Body of pancreas (tissue), 4 donors: ENCODE data around the gene SLC24A3. TPM values are rescaled to one million over a fixed set of nuclear protein-coding genes. Genes with fewer than 3 reads are reported as not detected.

Source experiments
- ATAC-seq: fragments of 150-250 bp; one replicate; pipeline ENCODE4 v1.9.1; 2016
- DNase-seq, 4 donors: peaks; one replicate each; pipeline ENCODE4 v3.0.0-alpha.2; 2019
- H3K27ac ChIP-seq, 4 donors: fragments of 200-600 bp; sonication (generic); 1 replicate in 3 of 4; 2 replicates in 1 of 4; pipeline versions ENCODE4 v1.5.1 to v1.6.1; 2016 to 2019; ENCODE audit warnings: mild to moderate bottlenecking in 1 of 4, mixed read lengths in 1 of 4, moderate library complexity in 1 of 4
- H3K27me3 ChIP-seq, 2 donors: fragments of 200-600 bp; sonication (generic); one replicate each; pipeline ENCODE4 v1.6.0; 2016; ENCODE audit warnings: mild to moderate bottlenecking in 1 of 2
- H3K36me3 ChIP-seq, 2 donors: fragments of 200-600 bp; sonication (generic); replicated peaks in 1 of 2; 2 replicates each; pipeline ENCODE4 v1.5.1; 2016; ENCODE audit warnings: low read depth in 2 of 2; ENCODE audit not compliant: insufficient read depth in 1 of 2
- H3K4me1 ChIP-seq: fragments of 200-600 bp; sonication (generic); one replicate; pipeline ENCODE4 v1.6.0; 2016
- H3K4me3 ChIP-seq, 2 donors: fragments of 200-600 bp; sonication (generic); 1 replicate in 1 of 2; 2 replicates in 1 of 2; pipeline ENCODE4 v1.5.1; 2016 to 2019
- H3K9me3 ChIP-seq, 3 donors: fragments of 200-600 bp; sonication (generic); 1 replicate in 2 of 3; 2 replicates in 1 of 3; pipeline ENCODE4 v1.5.1; 2016
- CTCF ChIP-seq, 7 experiments: fragments of 450-650 bp in 4 of 7; fragments of 200-600 bp in 3 of 7; sonication (generic) in 3 of 7; IDR thresholded peaks; one replicate each; pipeline ENCODE4 v1.5.1; 2016 to 2019; ENCODE audit warnings: antibody characterized with exemption in 7 of 7
- POLR2A ChIP-seq, 3 donors: fragments of 450-650 bp; IDR thresholded peaks; one replicate each; pipeline ENCODE4 v1.6.1; 2016; ENCODE audit warnings: antibody characterized with exemption in 3 of 3, mild to moderate bottlenecking in 2 of 3
- WGBS, 2 donors: methylation state at CpG; one replicate each; pipeline ENCODE4 v1.1.5; 2017; 5-methylcytosine and 5-hydroxymethylcytosine counted together
- intact Hi-C: fragments of 100-400 bp; cut with DNase I; formaldehyde crosslinking; loops from one replicate; pipeline ENCODE4 v1.15.1; 2023
- total RNA-seq, 2 donors: library from RNA; depleted of rRNA; stranded (reverse); fragments of >200 nt; gene quantifications; one replicate each; pipeline ENCODE4 v1.1.0, GENCODE V29; 2016

The SLC24A3 gene
- total RNA-seq, 2 donors from 2014 or later = 0.66 to 1.0 TPM

GRCh38 chr20:19313342-19314069, 101.1 kb downstream of the SLC24A3 start:
- Histone ChIP-seq H3K4me3 (no peak overlapping the region), H3K9me3 (no peaks in the 10 kb centered on the region), H3K4me1 (no peaks in the 10 kb centered on the region), H3K36me3 (no peaks in the 10 kb centered on the region), H3K27me3 (no peaks in the 10 kb centered on the region), H3K27ac (no peak overlapping the region)
- intact Hi-C loops = no loop called here
- TF ChIP-seq POLR2A (IDR thresholded peaks at IDR 0.05) (no peak), CTCF (IDR thresholded peaks at IDR 0.05) (no peak)
- WGBS, 2 donors = 72 to 75% methylated on average over 6 of the region's 6 CpGs
- DNase-seq = no peak
- ATAC-seq = no peak

- Histone ChIP-seq H3K9me3 (no peaks in the 10 kb centered on the region), H3K4me3 (no peak overlapping the region), H3K27me3 (no peaks in the 10 kb centered on the region), H3K27ac (no peak overlapping the region), H3K36me3 (no peaks in the 10 kb centered on the region), H3K4me1 (no peaks in the 10 kb centered on the region)
- TF ChIP-seq POLR2A (IDR thresholded peaks at IDR 0.05) = no peak
- no peak for TF ChIP-seq CTCF (IDR thresholded peaks at IDR 0.05)
- ATAC-seq = no peak
- intact Hi-C loops = no loop called here
- no peak for DNase-seq
- 61 to 79% methylated on average over 7 of the region's 7 CpGs for WGBS, 2 donors
Observed at GRCh38 chr20:19314621-19315020, 102.2 kb downstream of the SLC24A3 start.

DNA sequence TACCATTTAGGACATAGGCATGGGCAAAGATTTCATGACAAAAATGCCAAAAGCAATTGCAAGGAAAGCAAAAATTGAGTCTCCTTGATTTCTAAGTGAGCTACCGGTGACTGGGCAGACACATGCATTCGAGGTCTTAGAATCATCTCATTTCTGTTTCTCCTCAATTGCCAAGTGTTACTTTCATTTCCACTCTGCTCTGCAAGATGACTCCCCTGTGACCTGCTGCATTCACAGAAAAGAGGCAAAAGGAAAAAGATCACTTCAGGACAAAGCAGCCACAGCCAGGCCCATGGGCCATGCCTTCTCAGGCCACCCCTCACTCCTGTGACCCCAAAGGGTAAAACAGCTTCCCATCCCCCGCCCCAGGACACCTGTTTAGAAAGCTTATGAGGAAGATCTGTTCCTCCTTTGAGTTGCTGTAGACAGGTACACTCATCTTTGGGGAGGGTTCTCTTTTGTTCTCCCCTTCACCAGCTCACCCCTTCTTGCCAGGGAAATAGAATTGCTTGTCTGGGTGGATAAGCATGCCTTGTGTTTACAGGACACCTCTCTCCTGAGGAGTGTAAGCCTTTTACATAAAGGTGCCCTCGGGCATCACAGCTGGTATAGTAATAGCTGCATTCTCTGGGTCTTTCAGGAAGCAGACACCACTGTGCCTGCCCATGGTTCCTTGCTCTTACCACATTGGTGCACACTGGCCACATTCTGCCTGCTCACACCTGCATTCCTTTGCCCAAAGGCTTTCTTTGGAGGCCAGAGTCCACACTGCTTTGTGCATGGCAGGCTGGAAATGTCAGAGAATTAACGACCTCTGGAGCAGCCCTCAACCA, 105.0 kb downstream of the SLC24A3 start:
- Histone ChIP-seq H3K27me3 (no peaks in the 10 kb centered on the region), H3K4me3 (no peak overlapping the region), H3K9me3 (no peaks in the 10 kb centered on the region), H3K4me1 (no peaks in the 10 kb centered on the region), H3K36me3 (no peaks in the 10 kb centered on the region), H3K27ac (no peak overlapping the region)
- DNase-seq = no peak
- TF ChIP-seq POLR2A (IDR thresholded peaks at IDR 0.05) = no peak
- no peak for TF ChIP-seq CTCF (IDR thresholded peaks at IDR 0.05)
- WGBS, 2 donors = 46 to 52% methylated on average over 5 of the region's 5 CpGs
- no peak for ATAC-seq
- intact Hi-C loops = no loop called here

GRCh38 chr20:19318610-19319009, 106.2 kb downstream of the SLC24A3 start:
- WGBS, 2 donors = 28 to 38% methylated on average over 4 of the region's 4 CpGs
- intact Hi-C loops = no loop called here
- no peak for DNase-seq
- H3K4me1 ChIP-seq = no peaks in the 10 kb centered on the region
- no peaks in the 10 kb centered on the region for H3K27me3 ChIP-seq
- H3K9me3 ChIP-seq = no peaks in the 10 kb centered on the region
- TF ChIP-seq CTCF (IDR thresholded peaks at IDR 0.05) = no peak
- TF ChIP-seq POLR2A (IDR thresholded peaks at IDR 0.05) = no peak
- H3K27ac ChIP-seq = no peak overlapping the region
- no peaks in the 10 kb centered on the region for H3K36me3 ChIP-seq
- H3K4me3 ChIP-seq = no peak overlapping the region
- no peak for ATAC-seq
